K562 (cell line): ENCODE results near the gene KLHL41. TPM values are rescaled to one million over a fixed set of nuclear protein-coding genes. Genes with fewer than 3 reads are reported as not detected.

Experiments
- ADNP ChIP-seq: fragments of 200-800 bp; sonication (Bioruptor generic); IDR thresholded peaks from 2 replicates; pipeline ENCODE4 v1.6.1; 2016; ENCODE audit warnings: missing genetic modification characterization, missing compliant biosample characterization
- ARID4B ChIP-seq: sonication (generic); formaldehyde crosslinking; IDR thresholded peaks from 2 replicates; pipeline ENCODE4 v1.8.0; 2022; ENCODE audit warnings: mild to moderate bottlenecking, missing genetic modification reagents
- ARNT ChIP-seq, 2 experiments: fragments of 450-650 bp; IDR thresholded peaks; 2 replicates each; pipeline ENCODE4 v1.6.1; 2016; ENCODE audit warnings: mild to moderate bottlenecking in 1 of 2
- BRD4 ChIP-seq: fragments of 200-600 bp; sonication (generic); IDR thresholded peaks from 2 replicates; pipeline ENCODE4 v1.6.1; 2017; ENCODE audit warnings: inconsistent platforms
- CBFB ChIP-seq: sonication (generic); formaldehyde crosslinking; IDR thresholded peaks from 2 replicates; pipeline ENCODE4 v1.4.0; 2020; ENCODE audit warnings: mild to moderate bottlenecking, missing genetic modification reagents
- CREB1 ChIP-seq, 2 experiments: sonication (generic) in 1 of 2; formaldehyde crosslinking in 1 of 2; IDR thresholded peaks; 2 replicates each; pipeline versions ENCODE4 v1.6.1 to v1.8.0; 2012 to 2022; ENCODE audit warnings: inconsistent platforms in 1 of 2, mild to moderate bottlenecking in 1 of 2, missing genetic modification reagents in 1 of 2, moderate library complexity in 1 of 2
- CREM ChIP-seq: IDR thresholded peaks from 2 replicates; pipeline ENCODE4 v1.6.1; 2014; ENCODE audit warnings: antibody characterized with exemption, low read depth
- HDAC3 ChIP-seq: fragments of 450-650 bp; IDR thresholded peaks from 2 replicates; pipeline ENCODE4 v1.6.1; 2018; ENCODE audit warnings: borderline replicate concordance, mild to moderate bottlenecking, moderate library complexity; ENCODE audit not compliant: partially characterized antibody
- HMGXB4 ChIP-seq: sonication (generic); formaldehyde crosslinking; IDR thresholded peaks from 2 replicates; pipeline ENCODE4 v1.8.1; 2023; ENCODE audit warnings: mild to moderate bottlenecking, missing genetic modification reagents
- HNRNPH1 ChIP-seq: fragments of 200-400 bp; formaldehyde crosslinking; optimal IDR thresholded peaks from 2 replicates; pipeline ENCODE3; 2017; ENCODE audit warnings: low read depth, mild to moderate bottlenecking, low read length, moderate library complexity
- MTF1 ChIP-seq: fragments of 250-450 bp; sonication (Bioruptor Pico); IDR thresholded peaks from 2 replicates; pipeline ENCODE4 v1.9.0; 2021; ENCODE audit warnings: moderate library complexity, mild to moderate bottlenecking, inconsistent platforms, borderline replicate concordance
- NCOA4 ChIP-seq: fragments of 450-650 bp; IDR thresholded peaks from 2 replicates; pipeline ENCODE4 v1.6.1; 2018; ENCODE audit warnings: mild to moderate bottlenecking; ENCODE audit not compliant: partially characterized antibody
- PML ChIP-seq: IDR thresholded peaks from 2 replicates; pipeline ENCODE4 v1.6.1; 2012; ENCODE audit warnings: low read length, inconsistent platforms
- SMAD2 ChIP-seq: fragments of 150-350 bp; IDR thresholded peaks from 2 replicates; pipeline ENCODE4 v1.6.1; 2014; ENCODE audit warnings: low read depth, mild to moderate bottlenecking, low read length
- SRSF1 ChIP-seq: fragments of 200-400 bp; formaldehyde crosslinking; IDR thresholded peaks from 2 replicates; pipeline ENCODE4 v1.6.1; 2017; ENCODE audit warnings: mild to moderate bottlenecking, low read depth, low read length, moderate library complexity
- SRSF7 ChIP-seq: fragments of 200-400 bp; formaldehyde crosslinking; optimal IDR thresholded peaks from 2 replicates; pipeline ENCODE3; 2017; ENCODE audit warnings: mild to moderate bottlenecking, low read depth, low read length
- SUPT5H ChIP-seq: fragments of 450-650 bp; IDR thresholded peaks from 2 replicates; pipeline ENCODE4 v1.6.1; 2016
- TAF7 ChIP-seq: fragments of 450-650 bp; IDR thresholded peaks from 2 replicates; pipeline ENCODE4 v1.6.1; 2016; ENCODE audit warnings: missing genetic modification characterization, missing compliant biosample characterization
- TCF3 ChIP-seq: sonication (generic); formaldehyde crosslinking; IDR thresholded peaks from 2 replicates; pipeline ENCODE4 v1.4.0; 2020; ENCODE audit warnings: mild to moderate bottlenecking, missing genetic modification reagents
- U2AF2 ChIP-seq: fragments of 200-400 bp; formaldehyde crosslinking; optimal IDR thresholded peaks from 2 replicates; pipeline ENCODE3; 2017; ENCODE audit warnings: low read depth, mild to moderate bottlenecking, low read length
- ZBTB12 ChIP-seq: fragments of 250-450 bp; sonication (Bioruptor Pico); IDR thresholded peaks from 2 replicates; pipeline ENCODE4 v1.4.0; 2020
- ZC3H11A ChIP-seq: IDR thresholded peaks from 2 replicates; pipeline ENCODE4 v1.6.1; 2012; ENCODE audit warnings: low read depth, low read length, improper control_type of control experiment
- ZFX ChIP-seq: sonication (generic); formaldehyde crosslinking; IDR thresholded peaks from 2 replicates; pipeline ENCODE4 v1.8.0; 2022; ENCODE audit warnings: mild to moderate bottlenecking, missing genetic modification reagents, moderate library complexity
- ZNF174 ChIP-seq: fragments of 250-450 bp; sonication (Bioruptor Pico); IDR thresholded peaks from 2 replicates; pipeline ENCODE4 v1.4.0; 2020; ENCODE audit warnings: mild to moderate bottlenecking
- ZNF324 ChIP-seq: fragments of 250-450 bp; sonication (Bioruptor Pico); IDR thresholded peaks from 2 replicates; pipeline ENCODE4 v1.4.0; 2020; ENCODE audit warnings: mild to moderate bottlenecking
- polyA plus RNA-seq, 8 experiments: library from polyadenylated mRNA; depleted of rRNA in 4 of 8; stranded (reverse) in 5 of 8; unstranded in 3 of 8; fragments of >200 nt; fragmentation: Nextera tagmentation in 2 of 8; fragmentation: Illumina TruSeq in 1 of 8; extraction: Ambion mirVana in 2 of 8; extraction: Trizol in 1 of 8; gene quantifications; 2 replicates each; pipeline versions ENCODE4 v1.2.1 to v1.2.3, GENCODE V29; 2011 to 2014; ENCODE audit warnings: inconsistent platforms in 1 of 8, missing spikeins in 1 of 8
- total RNA-seq, 7 experiments: library from RNA; depleted of rRNA in 6 of 7; stranded (reverse); fragments of >200 nt in 6 of 7; fragmentation: Illumina TruSeq in 2 of 7; extraction: Trizol in 2 of 7; gene quantifications; 2 replicates each; pipeline versions ENCODE4 v1.2.1 to v1.2.3, GENCODE V29; 2011 to 2021; ENCODE audit warnings: low replicate concordance in 1 of 7

Gene KLHL41
- total and polyA plus RNA-seq, 9 of the 15 experiments (the other 6 are each of a cell fraction or from before 2014, with no cell fraction given), result 0.05 to 1.5 (median 0.09) TPM

GRCh38 chr2:169528271-169528701 lies 18.8 kb downstream of the KLHL41 start (continued):
- peak; percentile 43; the same call in 1 of the 2 replicates for TF ChIP-seq CREM
- no peak for TF ChIP-seq CREB1 (IDR thresholded peaks at IDR 0.05)
- no peak for TF ChIP-seq CREB1 (CRISPR knock-in tag; IDR thresholded peaks at IDR 0.05)
- TF ChIP-seq U2AF2, result no peak
- TF ChIP-seq CBFB, result no peak
- TF ChIP-seq ZNF324, result no peak
- TF ChIP-seq SUPT5H, result no peak
- TF ChIP-seq ZC3H11A, result no peak
- no peak for TF ChIP-seq PML
- TF ChIP-seq ZFX (CRISPR knock-in tag), result peak; percentile 45; the same call in 1 of the 2 replicates
- TF ChIP-seq SRSF7, result no peak
- no peak for TF ChIP-seq BRD4
- no peak for TF ChIP-seq ADNP (tag)
- no peak for TF ChIP-seq HMGXB4 (CRISPR knock-in tag)
- no peak for TF ChIP-seq HNRNPH1
- TF ChIP-seq NCOA4, result no peak
- TF ChIP-seq SMAD2, result no peak
- peak; percentile 47 for TF ChIP-seq HDAC3
- no peak for TF ChIP-seq ZNF174 (CRISPR knock-in tag)
- no peak for TF ChIP-seq ZBTB12 (CRISPR knock-in tag)
- no peak for TF ChIP-seq SRSF1
- no peak for TF ChIP-seq TAF7 (tag)
- TF ChIP-seq TCF3 (CRISPR knock-in tag), result no peak; the same call in 1 of the 2 replicates
- no peak for TF ChIP-seq ARID4B
- no peak; a peak in 1 of 4 replicates for TF ChIP-seq ARNT (IDR thresholded peaks at IDR 0.05)
- TF ChIP-seq MTF1 (CRISPR knock-in tag), result no peak
